H1 (cell line): ENCODE results near the gene HTR4.

ENCODE experiments used
- ASH2L ChIP-seq: fragments of 200-600, 300-600 bp; sonication (generic); IDR thresholded peaks from one replicate; pipeline ENCODE4 v1.7.1; 2017; ENCODE audit warnings: low read length
- BRCA1 ChIP-seq: IDR thresholded peaks from 2 replicates; pipeline ENCODE4 v1.6.1; 2012; ENCODE audit warnings: low read depth, low read length, improper control_type of control experiment
- CHD7 ChIP-seq: fragments of 300-600 bp; sonication (generic); IDR thresholded peaks from 2 replicates; pipeline ENCODE4 v1.7.1; 2012; ENCODE audit warnings: low read length, moderate library complexity, mild to moderate bottlenecking, inconsistent platforms; ENCODE audit not compliant: insufficient replicate concordance
- CREB1 ChIP-seq: IDR thresholded peaks from 2 replicates; pipeline ENCODE4 v1.6.1; 2012; ENCODE audit warnings: inconsistent platforms
- CTCF ChIP-seq, 3 experiments: IDR thresholded peaks; 1 replicate in 2 of 3; 2 replicates in 1 of 3; pipeline versions ENCODE4 v1.5.1 to v1.6.1; 2011; ENCODE audit warnings: low read length in 3 of 3, mild to moderate bottlenecking in 3 of 3, inconsistent platforms in 2 of 3, low read depth in 1 of 3, moderate library complexity in 1 of 3; ENCODE audit not compliant: insufficient read depth in 1 of 3; ENCODE audit errors: control extremely low read depth in 1 of 3
- EZH2 ChIP-seq: fragments of 200-600 bp; sonication (generic); IDR thresholded peaks from 2 replicates; pipeline ENCODE4 v1.7.1; 2012; ENCODE audit warnings: low read depth, mild to moderate bottlenecking, moderate library complexity, low read length, inconsistent platforms; ENCODE audit not compliant: severe bottlenecking
- KDM1A ChIP-seq: fragments of 200-600, 300-600 bp; sonication (generic); IDR thresholded peaks from 2 replicates; pipeline ENCODE4 v1.7.1; 2016; ENCODE audit warnings: mild to moderate bottlenecking, low read length, borderline replicate concordance
- KDM5A ChIP-seq: fragments of 200-600 bp; IDR thresholded peaks from 2 replicates; pipeline ENCODE4 v1.7.1; 2012; ENCODE audit warnings: mild to moderate bottlenecking, low read length, inconsistent platforms, mixed read lengths
- MAX ChIP-seq: IDR thresholded peaks from 2 replicates; pipeline ENCODE4 v1.6.1; 2012; ENCODE audit warnings: inconsistent platforms
- SIX5 ChIP-seq: IDR thresholded peaks from 2 replicates; pipeline ENCODE4 v1.6.1; 2011; ENCODE audit warnings: mild to moderate bottlenecking, low read depth, low read length
- TCF12 ChIP-seq: IDR thresholded peaks from 2 replicates; pipeline ENCODE4 v1.6.1; 2011; ENCODE audit warnings: low read depth, mild to moderate bottlenecking, low read length
- ZNF274 ChIP-seq: IDR thresholded peaks from 2 replicates; pipeline ENCODE4 v1.7.0; 2012; ENCODE audit warnings: low read length, borderline replicate concordance; ENCODE audit errors: extremely low read depth

GRCh38 chr5:148687427-148687826 is 33.1 kb upstream of the HTR4 start:
- no peak for TF ChIP-seq KDM5A
- TF ChIP-seq CREB1, result no peak
- TF ChIP-seq CTCF (IDR thresholded peaks at IDR 0.05; ENCODE audit: control extremely low read depth in 1 of 3, insufficient read depth in 1 of 3, low read depth in 1 of 3, low read length in 3 of 3), result peak; percentile 35 to 98 (median 95)
- no peak for TF ChIP-seq BRCA1
- TF ChIP-seq SIX5, result no peak
- TF ChIP-seq EZH2, result no peak
- no peak for TF ChIP-seq KDM1A
- TF ChIP-seq MAX, result no peak
- no peak for TF ChIP-seq TCF12
- TF ChIP-seq ZNF274, result no peak
- TF ChIP-seq ASH2L, result no peak
- no peak for TF ChIP-seq CHD7
